ENCODE results near the gene KYAT1.
"Not testable (repeated sequence)": the region's sequence is repeated elsewhere in the genome, so short reads cannot be mapped to it uniquely, and the experiment has no call there.

KYAT1 gene

GRCh38 chr9:128843171-128843570 lies 38.6 kb downstream of the KYAT1 start:
- DNase-seq (ENCODE audit: low read depth in 3 of 3, low spot score in 1 of 3): not testable (repeated sequence)

- no peak for DNase-seq (ENCODE audit: low read depth in 3 of 3, low spot score in 1 of 3)
Observed at GRCh38 chr9:128841694-128842492, 39.9 kb downstream of the KYAT1 start.

GRCh38 chr9:128840524-128840923 lies 41.2 kb downstream of the KYAT1 start:
- DNase-seq (ENCODE audit: low read depth in 3 of 3, low spot score in 1 of 3): no peak

- no peak for DNase-seq (ENCODE audit: low read depth in 3 of 3, low spot score in 1 of 3)
Observed at GRCh38 chr9:128838338-128838737, 43.4 kb downstream of the KYAT1 start.

GRCh38 chr9:128836509-128837145 lies 45.1 kb downstream of the KYAT1 start:
- DNase-seq (ENCODE audit: low read depth in 3 of 3, low spot score in 1 of 3): no peak

- no peak for DNase-seq (ENCODE audit: low read depth in 3 of 3, low spot score in 1 of 3)
Observed at GRCh38 chr9:128835246-128836210, 46.2 kb downstream of the KYAT1 start.

- no peak for DNase-seq (ENCODE audit: low read depth in 3 of 3, low spot score in 1 of 3)
Observed at GRCh38 chr9:128833696-128834095, 48.1 kb downstream of the KYAT1 start.

GRCh38 chr9:128829477-128830251 lies 52.1 kb downstream of the KYAT1 start, which contains the start of gene SPOUT1:
Gene SPOUT1 (minus strand): TSS chr9:128829794. CDS start chr9:128829780, 14 bp downstream.
- DNase-seq (ENCODE audit: low read depth in 3 of 3, low spot score in 1 of 3): peak; percentile 77 to 92 (median 83)

- DNase-seq (ENCODE audit: low read depth in 3 of 3, low spot score in 1 of 3): no peak
Observed at GRCh38 chr9:128828719-128829452, 52.9 kb downstream of the KYAT1 start.

- DNase-seq (ENCODE audit: low read depth in 3 of 3, low spot score in 1 of 3): no peak
Observed at GRCh38 chr9:128828267-128828666, 53.5 kb downstream of the KYAT1 start.

- no peak for DNase-seq (ENCODE audit: low read depth in 3 of 3, low spot score in 1 of 3)
Observed at GRCh38 chr9:128825923-128826700, 55.6 kb downstream of the KYAT1 start.

- DNase-seq (ENCODE audit: low read depth in 3 of 3, low spot score in 1 of 3): no peak
Observed at GRCh38 chr9:128824911-128825310, 56.8 kb downstream of the KYAT1 start.

GRCh38 chr9:128823903-128824406 lies 57.8 kb downstream of the KYAT1 start:
- DNase-seq (ENCODE audit: low read depth in 3 of 3, low spot score in 1 of 3): no peak

GRCh38 chr9:128823362-128823902 lies 58.3 kb downstream of the KYAT1 start:
- no peak for DNase-seq (ENCODE audit: low read depth in 3 of 3, low spot score in 1 of 3)

- DNase-seq (ENCODE audit: low read depth in 3 of 3, low spot score in 1 of 3): no peak
Observed at GRCh38 chr9:128822407-128823042, 59.2 kb downstream of the KYAT1 start.

GRCh38 chr9:128821584-128822406 lies 60.0 kb downstream of the KYAT1 start:
- no peak for DNase-seq (ENCODE audit: low read depth in 3 of 3, low spot score in 1 of 3)
